Ectodermal cell (in vitro differentiated cells): ENCODE data around the gene EXOC2.

Experiments used
- H3K27ac ChIP-seq: 2 replicates; pipeline ENCODE4 v1.7.0; 2013; ENCODE audit warnings: mild to moderate bottlenecking, low read depth, low read length; ENCODE audit not compliant: insufficient read depth, poor library complexity, severe bottlenecking
- H3K27me3 ChIP-seq: 2 replicates; pipeline ENCODE4 v1.7.0; 2013; ENCODE audit warnings: mild to moderate bottlenecking, low read length; ENCODE audit not compliant: insufficient read depth, control insufficient read depth, poor library complexity, severe bottlenecking
- H3K36me3 ChIP-seq: one replicate; pipeline ENCODE4 v1.7.0; 2013; ENCODE audit warnings: low read length; ENCODE audit not compliant: control insufficient read depth, insufficient read depth
- H3K4me1 ChIP-seq: one replicate; pipeline ENCODE4 v1.7.0; 2013; ENCODE audit warnings: low read length; ENCODE audit not compliant: control insufficient read depth, insufficient read depth
- H3K4me3 ChIP-seq: 2 replicates; pipeline ENCODE4 v1.7.0; 2013; ENCODE audit warnings: low read depth, low read length, control low read depth; ENCODE audit not compliant: insufficient read depth
- H3K9me3 ChIP-seq: 2 replicates; pipeline ENCODE4 v1.7.0; 2013; ENCODE audit warnings: mild to moderate bottlenecking, low read length, moderate library complexity; ENCODE audit not compliant: control insufficient read depth
- WGBS, 2 experiments: methylation state at CpG; one replicate each; pipeline ENCODE4 v1.1.7; 2013; ENCODE audit warnings: missing lambda C conversion rate in 2 of 2; 5-methylcytosine and 5-hydroxymethylcytosine counted together

The EXOC2 gene

DNA sequence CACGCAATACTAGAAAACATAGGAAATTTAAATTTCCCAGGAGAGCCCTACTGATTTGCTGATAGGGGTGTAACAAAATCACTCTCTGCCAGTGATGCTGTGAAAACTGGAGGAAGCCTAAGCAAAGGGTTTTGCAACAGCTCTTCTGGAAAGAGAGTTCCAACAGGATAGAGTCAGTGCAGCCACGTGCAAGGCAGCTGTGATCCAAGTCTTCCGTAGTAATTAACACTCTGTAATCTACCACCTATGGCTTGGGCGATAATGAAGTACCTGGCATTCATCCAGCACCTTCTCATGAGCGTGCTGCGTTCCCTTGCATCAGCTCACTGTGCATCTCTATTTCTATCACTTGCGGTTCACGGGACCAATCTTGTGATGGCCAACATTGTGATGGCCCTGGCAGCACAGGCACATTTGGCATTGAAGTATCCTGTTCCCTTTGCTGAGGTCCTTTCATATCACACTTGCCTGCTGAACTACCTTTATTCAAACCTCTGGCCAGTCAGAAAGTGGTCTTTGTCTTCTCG, 253.2 kb downstream of the EXOC2 start:
- Histone ChIP-seq H3K9me3 (no peaks in the 10 kb centered on the region), H3K36me3 (no peaks in the 10 kb centered on the region), H3K4me1 (no peaks in the 10 kb centered on the region), H3K4me3 (no peak overlapping the region), H3K27me3 (no peaks in the 10 kb centered on the region), H3K27ac (no peak overlapping the region)
- WGBS, 2 experiments, result 92 to 93% methylated on average over 9 of the region's 9 CpGs

DNA sequence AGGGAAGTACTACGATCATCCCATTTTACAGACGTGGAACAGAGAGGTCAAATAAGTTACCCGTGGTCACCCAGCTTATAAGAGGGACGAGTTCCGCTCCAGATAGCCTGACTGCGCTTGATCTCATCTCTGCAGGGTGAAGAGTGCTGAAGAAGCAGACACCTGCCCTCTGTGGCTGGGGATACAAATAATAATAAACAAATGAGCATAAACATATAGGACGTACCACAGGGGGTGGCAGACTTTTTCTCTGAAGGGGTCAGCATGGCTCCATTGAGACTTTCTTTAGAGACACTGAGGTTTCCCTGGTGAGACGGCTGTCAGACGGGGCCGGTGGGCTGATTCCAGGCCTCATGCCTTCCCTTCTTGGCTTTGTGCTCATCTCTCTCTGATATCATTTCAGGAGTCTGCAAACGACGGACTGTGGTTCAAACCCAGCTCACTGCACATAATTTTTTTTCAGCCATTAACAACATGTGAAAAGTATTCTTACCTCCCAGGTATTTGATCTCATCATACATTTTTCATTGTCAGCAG, 254.2 kb downstream of the EXOC2 start:
- Histone ChIP-seq H3K36me3 (no peaks in the 10 kb centered on the region), H3K9me3 (no peaks in the 10 kb centered on the region), H3K4me1 (no peaks in the 10 kb centered on the region), H3K27ac (no peak overlapping the region), H3K4me3 (no peak overlapping the region), H3K27me3 (no peaks in the 10 kb centered on the region)
- WGBS, 2 experiments, result 84 to 85% methylated on average over 12 of the region's 12 CpGs

DNA sequence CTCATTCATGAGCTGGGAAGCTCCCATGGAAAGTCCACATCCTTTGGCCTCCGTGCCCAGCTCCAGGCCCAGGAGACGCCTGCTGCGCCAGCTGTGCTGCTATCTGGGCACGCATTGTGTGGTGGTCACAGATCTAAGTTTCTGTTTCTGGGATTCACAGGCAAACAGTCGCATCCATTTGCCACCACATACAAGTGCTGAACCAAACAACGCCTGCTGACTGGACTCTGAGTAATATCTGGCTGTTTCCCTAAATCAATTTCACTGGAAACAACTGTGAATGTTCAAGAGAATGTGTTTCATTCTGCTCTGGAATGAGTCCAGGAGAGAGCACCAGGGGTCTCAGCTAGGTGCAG, 255.9 kb downstream of the EXOC2 start:
- 97 to 98% methylated on average over 6 of the region's 6 CpGs for WGBS, 2 experiments
- Histone ChIP-seq H3K4me3 (no peak overlapping the region), H3K27ac (no peak overlapping the region), H3K27me3 (no peaks in the 10 kb centered on the region), H3K36me3 (no peaks in the 10 kb centered on the region), H3K4me1 (no peaks in the 10 kb centered on the region), H3K9me3 (no peaks in the 10 kb centered on the region)

DNA sequence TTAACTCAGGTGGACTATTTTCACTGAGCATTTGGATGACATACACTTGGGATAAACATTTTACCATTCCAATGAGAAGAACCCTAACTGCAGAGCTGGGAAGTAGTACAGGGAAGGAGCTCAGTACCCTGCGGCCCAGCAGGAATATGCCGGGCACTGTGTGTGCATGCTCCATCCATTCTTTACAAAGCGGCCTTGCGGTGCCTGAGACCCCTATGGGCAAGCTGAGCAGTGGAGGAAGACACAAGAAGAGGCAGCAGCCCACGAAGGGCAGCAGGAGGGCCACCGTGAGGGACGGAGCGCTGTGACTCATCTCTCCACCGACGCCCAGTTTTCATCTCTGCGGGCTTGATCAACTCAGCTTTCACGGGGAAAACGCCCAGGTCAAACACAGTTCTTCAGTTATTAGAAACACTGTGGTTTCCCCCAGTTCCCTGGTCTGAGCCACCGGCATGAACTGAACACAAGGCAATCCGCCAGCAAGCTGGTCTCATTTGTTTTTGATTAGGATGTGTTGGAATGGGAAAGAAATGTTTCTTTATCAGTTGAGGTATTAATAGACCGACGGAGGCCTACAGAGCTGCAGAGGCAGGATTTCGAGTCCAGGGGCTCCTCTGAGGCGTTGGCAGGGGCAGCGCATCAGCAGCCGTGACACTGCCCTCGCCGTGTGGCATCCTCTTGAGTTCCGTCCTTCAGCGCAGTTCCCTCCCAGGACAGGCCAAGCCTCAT, 256.5 kb downstream of the EXOC2 start:
- WGBS, 2 experiments, result 94 to 95% methylated on average over 25 of the region's 25 CpGs
- H3K36me3 ChIP-seq, result no peaks in the 10 kb centered on the region
- no peaks in the 10 kb centered on the region for H3K27me3 ChIP-seq
- H3K27ac ChIP-seq, result no peak overlapping the region
- no peaks in the 10 kb centered on the region for H3K9me3 ChIP-seq
- no peak overlapping the region for H3K4me3 ChIP-seq
- H3K4me1 ChIP-seq, result no peaks in the 10 kb centered on the region

DNA sequence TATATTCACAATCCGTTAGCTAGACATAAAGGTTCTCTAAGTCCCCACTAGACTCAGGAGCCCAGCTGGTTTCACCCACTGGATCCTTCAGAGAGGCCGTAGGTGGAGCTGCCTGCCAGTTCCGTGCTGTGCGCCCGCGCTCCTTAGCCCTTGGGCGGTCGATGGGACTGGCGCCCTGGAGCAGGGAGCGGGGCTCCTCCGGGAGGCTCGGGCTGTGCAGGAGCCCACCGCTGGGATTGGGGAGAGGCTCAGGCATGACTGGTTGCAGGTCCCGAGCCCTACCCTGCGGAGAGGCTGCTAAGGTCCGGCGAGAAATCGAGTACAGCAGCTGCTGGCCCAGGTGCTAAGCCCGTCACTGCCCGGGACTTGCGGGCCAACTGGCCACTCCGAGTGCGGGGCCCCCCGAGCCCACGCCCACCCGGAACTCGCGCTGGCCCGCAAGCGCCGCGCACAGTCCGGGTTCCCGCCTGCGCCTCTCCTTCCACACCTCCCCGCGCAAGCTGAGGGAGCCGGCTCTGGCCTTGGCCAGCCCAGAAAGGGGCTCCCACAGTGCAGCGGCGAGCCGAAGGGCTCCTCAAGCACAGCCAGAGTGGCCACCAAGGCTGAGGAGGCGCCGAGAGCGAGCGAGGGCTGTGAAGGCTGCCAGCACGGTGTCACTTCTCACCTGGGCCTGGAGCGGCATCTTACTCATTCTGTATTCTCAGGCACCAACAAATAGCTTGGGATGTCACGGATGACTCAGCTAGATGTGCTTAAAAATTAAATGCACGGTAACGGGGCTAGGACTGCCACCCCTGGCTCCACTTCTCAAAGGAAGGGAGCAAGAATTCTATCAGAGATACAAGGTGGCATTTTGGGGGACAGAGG, 257.3 kb downstream of the EXOC2 start:
- no peaks in the 10 kb centered on the region for H3K36me3 ChIP-seq
- no peaks in the 10 kb centered on the region for H3K9me3 ChIP-seq
- H3K27me3 ChIP-seq, result no peaks in the 10 kb centered on the region
- WGBS, 2 experiments, result 96 to 97% methylated on average over 50 of the region's 50 CpGs
- H3K4me1 ChIP-seq, result no peaks in the 10 kb centered on the region
- no peak overlapping the region for H3K27ac ChIP-seq
- no peak overlapping the region for H3K4me3 ChIP-seq
